AG04449 (cell line): ENCODE results near the gene TTYH1.

Experiments
- CTCF ChIA-PET: fragments of 350-600 bp; formaldehyde crosslinking; extraction: SDS; loops from one replicate; lab custom pipeline; 2021; ENCODE audit warnings: antibody characterized with exemption; lab: Yijun Ruan, JAX
- POLR2A ChIA-PET: fragments of 400-600, 350-600 bp; formaldehyde crosslinking; extraction: SDS; loops from one replicate; lab custom pipeline; 2020; ENCODE audit warnings: antibody characterized with exemption, inconsistent platforms; lab: Yijun Ruan, JAX
- DNase-seq: peaks from one replicate; pipeline ENCODE4 v3.0.0-alpha.2; 2010; ENCODE audit warnings: low read depth, low spot score
- H3K4me3 ChIP-seq: 2 replicates; pipeline ENCODE4 v1.5.1; 2011; ENCODE audit warnings: low read depth, mild to moderate bottlenecking, control low read depth, low read length
- CTCF ChIP-seq: IDR thresholded peaks from one replicate; pipeline ENCODE4 v1.5.1; 2011; ENCODE audit warnings: mild to moderate bottlenecking, moderate library complexity, low read length, control low read depth, inconsistent platforms; ENCODE audit not compliant: insufficient read depth; ENCODE audit errors: missing control alignments

TTYH1 gene

GRCh38 chr19:54477650-54478049, 62.4 kb downstream of the TTYH1 start:
- no peak for TF ChIP-seq CTCF
- DNase-seq, result no peak
- ChIA-PET POLR2A (no interaction called here), CTCF (interaction anchor here (1.0 to 2.5 kb wide), 8 partner anchors 11 to 200 kb away, joined by 3 to 24 read pairs (median 3); partner anchors contain the start of gene LENG8)
- H3K4me3 ChIP-seq, result no peak overlapping the region

- TF ChIP-seq CTCF, result peak; percentile 56
- ChIA-PET CTCF (interaction anchor here (0.9 to 2.5 kb wide), 14 partner anchors 9 to 939 kb away, joined by 3 to 24 read pairs (median 3); partner anchors contain the start of gene LENG8), POLR2A (no interaction called here)
- H3K4me3 ChIP-seq, result no peak overlapping the region
- no peak for DNase-seq
These were observed 63.5 kb downstream of the TTYH1 start for GRCh38 chr19:54478677-54479266.

- CTCF ChIA-PET, result interaction anchor here (1.0 to 2.5 kb wide), 5 partner anchors 10 to 197 kb away, joined by 3 to 28 read pairs (median 5); no protein-coding TSS in a partner anchor
- no peak for TF ChIP-seq CTCF
- no peak overlapping the region for H3K4me3 ChIP-seq
- POLR2A ChIA-PET, result no interaction called here
- no peak for DNase-seq
These were observed 64.8 kb downstream of the TTYH1 start for GRCh38 chr19:54480051-54480450.

- CTCF ChIA-PET, result interaction anchor here (0.6 to 2.1 kb wide), 14 partner anchors 8 to 618 kb away, joined by 3 to 28 read pairs (median 3); partner anchors contain the start of genes CDC42EP5 and RDH13
- no peak overlapping the region for H3K4me3 ChIP-seq
- TF ChIP-seq CTCF, result peak; percentile 71
- no peak for DNase-seq
- POLR2A ChIA-PET, result no interaction called here
These were observed 66.2 kb downstream of the TTYH1 start for GRCh38 chr19:54481326-54481930.

GRCh38 chr19:54482889-54483288, 67.6 kb downstream of the TTYH1 start:
- no peak for TF ChIP-seq CTCF
- ChIA-PET CTCF (no interaction called here), POLR2A (no interaction called here)
- no peak overlapping the region for H3K4me3 ChIP-seq
- no peak for DNase-seq

- no peak for DNase-seq
- no peak for TF ChIP-seq CTCF
- CTCF ChIA-PET, result no interaction called here
- POLR2A ChIA-PET, result no interaction called here
- H3K4me3 ChIP-seq, result no peak overlapping the region
These were observed 69.2 kb downstream of the TTYH1 start for GRCh38 chr19:54484451-54484850.
